Stimulated activated CD4-positive, alpha-beta T cell treated with anti-CD3 and anti-CD28 coated beads, Interleukin-1b, Interleukin-23, amount 100 ng/mL, for 1 hour (primary cell): ENCODE results near the gene BRME1.
A peak's percentile ranks its signal among the peaks of the same experiment; 100 is the strongest.

Source experiments
- DNase-seq, 2 donors: peaks; one replicate each; pipeline ENCODE4 v3.0.0-alpha.2; 2020; ENCODE audit warnings: low read depth in 2 of 2

The BRME1 gene

GRCh38 chr19:13846557-13847406, 59.1 kb downstream of the BRME1 start:
- peak; percentile 65 to 91 for DNase-seq

GRCh38 chr19:13844130-13844631, 61.7 kb downstream of the BRME1 start:
- no peak for DNase-seq

- DNase-seq: no peak
These were observed 62.6 kb downstream of the BRME1 start for GRCh38 chr19:13843104-13843921.

DNA sequence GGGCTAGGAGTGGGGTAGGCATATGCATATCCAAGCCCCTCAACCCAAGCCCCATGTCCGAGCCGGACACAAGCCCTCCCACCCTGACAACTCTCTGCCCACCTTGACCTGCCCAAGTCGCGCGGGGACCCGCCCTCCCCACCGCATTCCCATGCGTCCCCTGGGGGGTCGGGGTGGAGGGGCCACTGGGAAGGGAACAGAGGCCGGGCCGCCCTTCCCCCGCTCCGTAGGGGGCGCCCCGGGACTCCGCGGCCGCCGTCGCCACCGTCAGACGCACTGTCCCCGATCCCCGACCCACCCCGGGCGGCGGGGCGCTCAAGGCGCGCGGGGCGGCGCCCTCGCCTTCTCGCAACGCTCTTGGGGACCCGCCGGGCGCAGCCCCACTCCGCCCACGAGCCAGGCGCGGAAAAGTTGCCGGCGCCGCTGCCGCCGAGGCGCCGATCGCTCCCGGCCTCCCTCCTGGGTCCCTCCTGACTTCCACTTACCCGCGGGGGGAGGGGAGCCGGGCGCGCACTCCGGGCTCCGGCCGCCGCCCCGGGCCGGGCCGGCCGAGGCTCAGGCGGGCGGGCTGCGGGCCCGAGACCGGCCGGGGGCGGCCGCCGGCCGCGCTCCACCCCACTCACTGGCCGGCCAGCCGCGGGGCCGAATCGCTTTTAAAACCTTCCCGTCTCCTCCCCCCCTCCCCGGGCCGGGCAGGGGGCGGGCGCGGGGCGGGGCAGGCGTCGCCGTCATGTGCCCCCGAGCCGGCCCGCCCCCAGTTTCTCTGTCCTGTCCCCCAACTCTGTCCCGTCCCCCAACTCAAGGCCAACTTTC, 63.4 kb downstream of the BRME1 start:
- DNase-seq: no peak

GRCh38 chr19:13841962-13842290, 64.0 kb downstream of the BRME1 start:
- no peak for DNase-seq

GRCh38 chr19:13841086-13841961, 64.6 kb downstream of the BRME1 start:
- no peak for DNase-seq

DNA sequence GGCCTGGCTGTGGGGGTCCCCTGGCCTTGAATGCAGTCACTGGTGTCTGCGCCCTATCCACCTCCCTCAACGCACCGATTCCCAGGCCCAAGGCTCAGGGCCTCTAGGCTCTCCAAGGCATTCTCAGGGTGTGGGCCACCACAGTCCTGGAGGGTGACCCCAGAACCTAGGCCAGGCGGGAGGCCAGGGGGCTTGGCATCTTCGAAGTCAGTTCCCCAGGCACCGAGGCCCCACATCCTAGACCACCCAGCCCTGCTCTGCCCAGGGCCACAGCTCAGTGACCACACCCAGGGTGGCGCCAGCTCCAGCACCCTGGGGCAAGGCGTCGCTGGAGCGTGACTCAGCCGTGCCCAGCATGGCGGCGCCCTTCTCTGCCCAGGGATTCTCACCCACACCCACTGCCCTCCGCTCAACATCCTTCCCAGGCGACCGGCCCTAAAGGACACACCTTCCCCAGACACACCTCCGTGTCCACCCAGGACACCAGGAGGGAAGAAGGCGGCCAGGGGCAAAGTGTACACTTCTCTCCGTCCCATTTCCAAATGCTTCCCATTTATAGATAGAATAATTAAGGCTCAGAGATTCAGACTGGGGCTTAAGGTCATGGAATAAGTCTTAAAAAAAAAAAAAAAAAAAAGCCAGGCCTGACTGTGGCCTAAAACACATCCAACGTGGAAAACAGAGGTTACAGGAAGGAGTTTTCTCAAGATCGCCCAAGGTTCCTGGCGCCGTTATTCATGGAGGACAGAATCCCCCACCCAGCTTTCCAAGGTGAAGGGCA, 65.4 kb downstream of the BRME1 start:
- DNase-seq: no peak

- DNase-seq: no peak
These were observed 66.0 kb downstream of the BRME1 start for GRCh38 chr19:13839938-13840304.

GRCh38 chr19:13839130-13839937, 66.6 kb downstream of the BRME1 start:
- DNase-seq: peak; percentile 69 to 80

DNA sequence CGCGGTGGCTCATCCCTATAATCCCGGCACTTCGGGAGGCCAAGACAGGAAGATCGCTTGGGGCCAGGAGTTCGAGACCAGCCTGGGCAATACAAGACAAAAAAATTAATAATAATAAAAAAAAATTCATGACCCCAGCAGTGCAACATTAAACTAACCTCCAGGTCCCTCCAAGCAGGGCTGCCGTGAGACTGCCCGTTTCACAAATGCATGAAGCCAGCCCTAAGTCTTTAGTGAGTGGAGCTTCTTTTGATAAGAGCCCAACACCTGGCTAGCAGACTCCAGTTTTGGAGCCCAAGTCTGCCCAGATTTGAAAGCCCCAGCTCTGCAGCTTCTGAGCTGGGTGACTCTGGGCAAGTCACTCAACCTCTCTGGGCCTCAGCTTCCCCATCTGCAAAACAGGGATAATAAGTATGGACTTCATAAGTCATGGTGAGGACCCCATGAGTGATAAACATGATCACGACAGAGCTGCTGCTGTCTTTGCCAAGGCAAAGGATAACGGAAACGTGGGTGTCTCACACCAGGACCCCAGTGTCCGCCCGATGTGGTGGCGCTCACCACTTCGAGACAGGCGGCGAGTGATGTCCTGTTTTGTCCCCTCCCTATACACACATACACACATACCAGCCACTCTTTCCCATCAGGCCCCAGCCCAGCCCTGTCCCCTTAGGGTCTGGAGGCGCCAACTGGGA, 67.3 kb downstream of the BRME1 start:
- no peak for DNase-seq

DNA sequence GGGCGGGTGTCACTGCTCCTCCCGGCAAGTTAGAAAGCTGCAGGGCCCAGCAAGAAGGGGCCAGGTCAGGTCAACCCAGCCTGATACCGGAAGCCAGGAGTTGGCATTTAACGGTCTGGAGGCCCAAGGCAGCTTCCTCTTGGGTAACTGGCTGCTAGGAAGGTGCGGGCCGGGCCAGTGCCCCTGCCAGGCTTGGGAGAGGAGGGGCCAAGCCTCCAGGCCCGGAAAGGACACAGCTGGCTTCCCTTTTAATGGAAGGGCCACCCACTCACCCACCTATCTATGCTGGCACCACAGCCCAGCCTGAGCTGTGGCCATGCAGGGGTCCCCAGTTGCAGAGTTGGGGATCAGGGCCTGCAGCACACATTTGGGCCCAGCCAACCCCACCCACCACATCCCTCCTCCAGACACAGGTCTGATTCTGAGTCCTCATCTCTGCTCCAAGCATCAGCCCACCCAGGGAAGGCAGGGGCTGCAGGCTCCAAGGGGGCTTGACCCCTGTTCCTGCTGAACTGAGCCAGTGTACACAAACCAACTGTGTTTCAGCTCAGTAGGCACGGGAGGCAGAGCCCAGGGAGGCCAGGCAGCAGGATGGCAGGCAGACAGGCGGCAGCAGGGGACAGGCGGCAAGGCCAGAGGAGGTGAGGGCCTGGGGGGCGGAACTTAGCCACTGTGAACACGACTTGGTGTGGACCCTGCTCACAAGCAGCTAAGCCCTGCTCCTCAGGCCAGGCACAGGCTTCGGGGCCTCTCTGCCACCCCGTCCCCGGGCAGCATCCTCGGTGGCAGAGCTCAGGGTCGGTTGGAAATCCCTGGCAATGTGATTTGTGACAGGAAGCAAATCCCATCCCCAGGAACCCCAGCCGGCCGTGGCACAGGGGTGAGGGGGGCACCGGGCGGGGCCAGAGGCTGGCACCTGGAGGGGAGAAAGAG, 69.9 kb downstream of the BRME1 start:
- DNase-seq: no peak

DNA sequence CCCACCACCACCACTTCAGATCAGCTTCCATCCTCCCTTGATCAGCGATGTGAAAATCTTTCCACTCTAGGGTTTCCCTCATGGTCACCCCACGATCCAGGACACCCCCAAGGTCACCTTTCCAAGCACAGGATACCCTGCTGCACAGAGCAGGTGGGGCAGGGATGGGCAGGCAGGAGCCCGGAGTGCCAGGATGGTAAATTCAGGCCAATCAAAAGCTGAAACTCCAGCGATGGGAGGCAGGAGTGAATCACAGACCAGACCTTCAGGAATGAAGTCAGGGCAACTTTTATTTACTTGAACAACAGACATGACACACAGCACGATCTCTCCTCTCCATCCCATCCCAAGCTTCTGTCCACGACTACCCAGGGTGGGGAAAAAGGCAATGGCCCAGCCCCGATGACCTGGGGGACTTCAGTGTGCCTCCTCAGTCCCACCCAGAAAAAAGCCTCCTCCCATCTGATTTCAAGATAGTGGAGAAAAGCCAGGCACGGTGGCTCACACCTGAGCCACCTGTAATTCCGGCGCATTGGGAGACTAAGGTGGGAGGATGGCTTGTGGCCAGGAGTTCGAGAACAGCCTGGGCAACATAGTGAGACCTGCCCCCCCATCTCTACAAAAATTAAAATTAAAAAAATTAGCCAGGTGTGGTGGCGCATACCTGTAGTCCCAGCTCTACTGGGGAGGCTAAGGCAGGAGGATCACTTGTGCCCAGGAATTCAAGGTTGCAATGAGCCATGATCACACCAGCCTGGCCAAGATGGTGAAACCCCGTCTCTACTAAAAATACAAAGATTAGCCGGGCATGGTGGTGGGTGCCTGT, 71.5 kb downstream of the BRME1 start:
- DNase-seq: no peak

- peak; percentile 81 to 89 for DNase-seq
These were observed 72.3 kb downstream of the BRME1 start for GRCh38 chr19:13833330-13834243.
